Measurements from ENCODE around the gene SULT4A1. TPM values are rescaled to one million over a fixed set of nuclear protein-coding genes. Genes with fewer than 3 reads are reported as not detected.

Gene SULT4A1
- total and polyA plus RNA-seq, 9 of the 15 experiments (the other 6 are each of a cell fraction or from before 2014, with no cell fraction given), result 0.03 to 0.20 (median 0.09) TPM; not detected in 3

DNA sequence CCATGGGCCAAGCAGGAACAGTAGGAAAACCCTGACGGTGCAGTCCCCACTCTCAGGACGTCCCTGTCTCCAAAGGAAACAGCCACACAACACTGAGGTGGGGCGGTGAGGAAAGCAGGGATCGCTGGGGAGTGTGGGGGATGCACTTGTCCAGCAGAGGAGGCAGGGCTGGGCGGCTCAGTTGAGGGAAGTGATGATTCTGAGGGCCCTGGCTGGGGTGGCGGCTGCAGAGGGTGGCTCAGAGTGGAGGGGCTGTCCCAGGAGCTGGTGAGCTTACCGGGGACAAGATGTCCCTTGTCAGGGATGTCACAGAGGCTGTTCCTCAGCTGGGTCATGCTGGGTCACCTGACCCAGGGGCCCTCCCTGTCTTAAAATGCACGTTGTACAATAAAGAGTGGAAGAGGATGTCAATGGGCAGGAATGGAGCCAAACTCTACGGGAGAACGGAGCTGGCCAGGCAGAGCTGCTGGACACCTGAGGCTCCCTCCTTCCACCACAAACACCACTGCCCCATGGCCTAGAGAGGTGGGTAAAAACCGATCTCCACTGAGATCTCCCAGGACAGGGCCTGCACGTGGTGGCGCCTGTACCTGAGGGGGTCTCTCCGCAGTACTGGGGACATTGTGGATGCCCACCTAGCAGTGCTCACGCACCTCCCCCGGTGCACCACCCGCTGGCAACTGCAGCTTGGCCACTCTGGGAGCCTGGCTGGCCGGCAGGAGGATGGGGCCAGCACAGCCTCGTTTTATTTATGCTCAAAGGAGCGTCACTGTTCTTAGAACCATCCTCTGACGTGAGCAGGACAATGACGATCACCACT is 40.5 kb downstream of the SULT4A1 start:
- Histone ChIP-seq H3K27ac (ENCODE audit: extremely low read depth, low read depth, low read length) (no peak overlapping the region), H3K4me3 (no peak overlapping the region), H3K27me3 (ENCODE audit: control insufficient read depth in 2 of 2, insufficient read depth in 2 of 2, low read length in 2 of 2) (peaks cover 10 to 70% of the 10 kb centered on the region in 2 experiments; a peak in 3 of 5 replicates), H3K4me1 (replicated peaks in 1 of 2; ENCODE audit: control insufficient read depth in 2 of 2, insufficient read depth in 2 of 2, low read length in 2 of 2) (no peaks in the 10 kb centered on the region), H3K9me3 (replicated peaks; ENCODE audit: control insufficient read depth, insufficient read depth, low read depth, low read length) (no peaks in the 10 kb centered on the region), H3K79me2 (ENCODE audit: control insufficient read depth, insufficient read depth, low read length) (no peaks in the 10 kb centered on the region), H3K9me1 (ENCODE audit: control insufficient read depth, insufficient read depth, low read length) (no peaks in the 10 kb centered on the region), H4K20me1 (replicated peaks; ENCODE audit: control insufficient read depth, insufficient read depth, low read length) (peaks cover 5% of the 10 kb centered on the region; the same call in 1 of the 2 replicates), H3K4me2 (ENCODE audit: insufficient read depth, low read length) (no peak overlapping the region), H3K36me3 (ENCODE audit: control insufficient read depth, insufficient read depth, low read length) (no peaks in the 10 kb centered on the region), H2AFZ (ENCODE audit: low read depth, low read length) (no peak overlapping the region), H3K9ac (ENCODE audit: insufficient read depth in 1 of 2, low read depth in 2 of 2, low read length in 2 of 2) (no peak overlapping the region)
- ATAC-seq (no peak), DNase-seq (ENCODE audit: extremely low read depth in 1 of 4, low spot score in 3 of 4) (no peak), FAIRE-seq (no peak)
- intact Hi-C loops (cut with micrococcal nuclease), result no loop called here
- CTCF ChIA-PET (ENCODE audit: low intra/inter-chr PET ratio), result no interaction called here
- POLR2A ChIA-PET, result no interaction called here
- in situ Hi-C loops (cut with MboI), result no loop called here
- no TSS peak for BruUV-seq (replicated peaks)
- under 1% methylated on average over 18 of the region's 22 CpGs for WGBS (ENCODE audit: insufficient coverage, low coverage, missing lambda C conversion rate)
- TF ChIP-seq, protein P1, sequence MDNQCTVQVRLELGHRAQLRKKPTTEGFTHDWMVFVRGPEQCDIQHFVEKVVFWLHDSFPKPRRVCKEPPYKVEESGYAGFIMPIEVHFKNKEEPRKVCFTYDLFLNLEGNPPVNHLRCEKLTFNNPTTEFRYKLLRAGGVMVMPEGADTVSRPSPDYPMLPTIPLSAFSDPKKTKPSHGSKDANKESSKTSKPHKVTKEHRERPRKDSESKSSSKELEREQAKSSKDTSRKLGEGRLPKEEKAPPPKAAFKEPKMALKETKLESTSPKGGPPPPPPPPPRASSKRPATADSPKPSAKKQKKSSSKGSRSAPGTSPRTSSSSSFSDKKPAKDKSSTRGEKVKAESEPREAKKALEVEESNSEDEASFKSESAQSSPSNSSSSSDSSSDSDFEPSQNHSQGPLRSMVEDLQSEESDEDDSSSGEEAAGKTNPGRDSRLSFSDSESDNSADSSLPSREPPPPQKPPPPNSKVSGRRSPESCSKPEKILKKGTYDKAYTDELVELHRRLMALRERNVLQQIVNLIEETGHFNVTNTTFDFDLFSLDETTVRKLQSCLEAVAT (IDR thresholded peaks at IDR 0.05), result no peak
- TF ChIP-seq, protein P2, sequence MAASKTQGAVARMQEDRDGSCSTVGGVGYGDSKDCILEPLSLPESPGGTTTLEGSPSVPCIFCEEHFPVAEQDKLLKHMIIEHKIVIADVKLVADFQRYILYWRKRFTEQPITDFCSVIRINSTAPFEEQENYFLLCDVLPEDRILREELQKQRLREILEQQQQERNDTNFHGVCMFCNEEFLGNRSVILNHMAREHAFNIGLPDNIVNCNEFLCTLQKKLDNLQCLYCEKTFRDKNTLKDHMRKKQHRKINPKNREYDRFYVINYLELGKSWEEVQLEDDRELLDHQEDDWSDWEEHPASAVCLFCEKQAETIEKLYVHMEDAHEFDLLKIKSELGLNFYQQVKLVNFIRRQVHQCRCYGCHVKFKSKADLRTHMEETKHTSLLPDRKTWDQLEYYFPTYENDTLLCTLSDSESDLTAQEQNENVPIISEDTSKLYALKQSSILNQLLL (CRISPR knock-in tag; IDR thresholded peaks at IDR 0.05; ENCODE audit: borderline replicate concordance), result no peak
- TF ChIP-seq ZNF830 (CRISPR knock-in tag; IDR thresholded peaks at IDR 0.05) (no peak), CHD2 (IDR thresholded peaks at IDR 0.05; ENCODE audit: low read depth, low read length) (no peak), JUNB (CRISPR knock-in tag; conservative IDR thresholded peaks at IDR 0.05) (no peak), HDAC2 (IDR thresholded peaks at IDR 0.05) (no peak), ZNF197 (CRISPR knock-in tag; IDR thresholded peaks at IDR 0.05; ENCODE audit: low read depth) (no peak), ZNF561 (CRISPR knock-in tag; conservative IDR thresholded peaks at IDR 0.05) (no peak), PCBP1 (IDR thresholded peaks at IDR 0.05; ENCODE audit: low read depth, low read length, poor library complexity, severe bottlenecking) (no peak), SRF (CRISPR knock-in tag; IDR thresholded peaks at IDR 0.05) (no peak), NCOA4 (IDR thresholded peaks at IDR 0.05; ENCODE audit: partially characterized antibody) (no peak), SNRNP70 (optimal IDR thresholded peaks at IDR 0.05; ENCODE audit: low read depth, low read length) (no peak), PTBP1 (IDR thresholded peaks at IDR 0.05; ENCODE audit: low read depth, low read length) (no peak), PHB (CRISPR knock-in tag; IDR thresholded peaks at IDR 0.05) (no peak), GTF2F1 (IDR thresholded peaks at IDR 0.05; ENCODE audit: low read depth, low read length) (no peak), SAFB (IDR thresholded peaks at IDR 0.05; ENCODE audit: borderline replicate concordance, low read depth, low read length) (no peak)
- TF ChIP-seq, protein P3, sequence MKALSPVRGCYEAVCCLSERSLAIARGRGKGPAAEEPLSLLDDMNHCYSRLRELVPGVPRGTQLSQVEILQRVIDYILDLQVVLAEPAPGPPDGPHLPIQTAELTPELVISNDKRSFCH (CRISPR knock-in tag; IDR thresholded peaks at IDR 0.05), result no peak
- TF ChIP-seq, protein P3 (tag; IDR thresholded peaks at IDR 0.05), result no peak
